GM08714 (cell line): ENCODE data around the gene LAMB1.

Source experiments
- H3K4me3 ChIP-seq: fragments of 200-500 bp; sonication (Bioruptor generic); 2 replicates; pipeline ENCODE4 v1.5.1; 2014; ENCODE audit warnings: mild to moderate bottlenecking, low read length, inconsistent platforms
- ZNF274 ChIP-seq: IDR thresholded peaks from 2 replicates; pipeline ENCODE4 v1.6.1; 2012; ENCODE audit warnings: mild to moderate bottlenecking, low read depth, low read length

Gene LAMB1

DNA sequence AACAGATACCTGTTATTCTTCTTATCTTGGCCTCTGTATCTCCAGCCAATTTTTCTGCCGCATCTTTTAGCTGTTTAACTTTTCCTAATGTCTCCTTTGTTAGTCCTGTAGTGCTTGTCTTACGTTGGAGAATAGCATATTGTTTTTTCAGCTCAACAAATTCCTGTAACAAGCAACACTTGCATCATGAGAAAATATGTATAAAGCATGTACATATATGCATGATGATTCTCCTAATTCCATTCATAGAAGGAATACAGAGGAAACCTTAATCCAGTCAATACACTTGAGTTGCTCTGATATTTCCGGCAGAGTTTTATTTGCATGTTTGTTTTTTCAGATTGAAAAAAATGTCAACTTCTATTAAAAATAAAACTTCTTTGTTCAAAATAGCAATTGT, 26.1 kb upstream of the LAMB1 start:
- no peak for TF ChIP-seq ZNF274
- H3K4me3 ChIP-seq, result no peak overlapping the region

DNA sequence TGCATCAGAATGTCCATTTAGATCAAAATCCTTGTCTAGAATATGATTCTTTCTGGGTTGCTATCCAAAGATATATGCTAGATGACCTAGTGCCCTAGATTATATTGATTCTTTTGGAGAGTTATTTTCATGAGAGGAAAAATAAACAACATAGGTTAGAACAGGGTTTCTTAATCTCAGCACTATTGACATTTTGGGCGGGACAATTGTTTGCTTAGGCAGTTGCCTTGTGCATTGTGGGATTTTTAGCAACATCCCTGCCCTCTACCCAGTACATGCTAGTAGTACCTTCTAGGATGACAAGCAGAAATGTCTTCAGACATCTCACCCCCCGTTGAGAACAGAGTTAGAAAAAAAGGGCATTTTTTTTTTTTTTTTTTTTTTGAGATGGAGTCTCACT, 25.1 kb upstream of the LAMB1 start:
- no peak for TF ChIP-seq ZNF274

DNA sequence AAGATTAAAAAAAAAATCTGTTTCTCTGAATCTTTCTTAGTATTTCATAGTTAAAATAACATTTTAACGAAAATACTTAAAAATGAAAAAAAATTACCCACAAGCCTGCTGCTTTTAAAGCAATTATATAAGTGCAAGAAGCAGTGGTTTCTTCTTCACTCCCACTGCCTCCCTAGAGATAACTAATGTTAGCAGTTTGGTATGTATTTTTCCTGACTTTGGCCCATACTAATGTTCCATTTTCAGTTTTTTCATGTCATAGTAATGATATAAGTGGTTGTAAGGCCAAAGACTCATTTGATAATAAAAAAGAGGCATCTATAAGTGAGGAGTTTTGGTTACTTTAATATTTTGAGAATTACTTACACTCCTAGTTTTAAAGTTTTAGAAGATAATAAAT, 24.3 kb upstream of the LAMB1 start:
- H3K4me3 ChIP-seq, result no peak overlapping the region
- no peak for TF ChIP-seq ZNF274

More for the DNA sequence above, 25.1 kb upstream of the LAMB1 start:
- H3K4me3 ChIP-seq, result no peak overlapping the region

DNA sequence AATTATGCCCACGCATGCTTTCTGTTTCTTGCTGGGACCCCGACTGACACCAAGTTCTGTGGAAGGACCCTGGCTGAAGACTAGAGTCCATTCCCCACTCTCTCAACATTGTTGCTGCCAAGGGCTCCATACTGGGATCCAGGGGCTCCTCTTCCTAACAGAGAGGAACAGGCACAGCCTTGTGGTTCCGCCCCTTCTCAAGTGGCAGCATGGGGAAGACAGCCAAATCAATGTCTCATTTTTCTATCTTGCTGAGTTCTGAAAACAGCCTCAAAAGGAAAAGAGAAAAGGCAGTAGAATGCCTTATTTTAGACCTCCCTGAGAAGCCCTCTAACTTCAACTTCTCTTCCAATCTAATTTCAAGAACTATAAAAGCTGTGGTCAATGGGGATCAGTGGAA, 23.7 kb upstream of the LAMB1 start:
- H3K4me3 ChIP-seq, result no peak overlapping the region
- no peak for TF ChIP-seq ZNF274

DNA sequence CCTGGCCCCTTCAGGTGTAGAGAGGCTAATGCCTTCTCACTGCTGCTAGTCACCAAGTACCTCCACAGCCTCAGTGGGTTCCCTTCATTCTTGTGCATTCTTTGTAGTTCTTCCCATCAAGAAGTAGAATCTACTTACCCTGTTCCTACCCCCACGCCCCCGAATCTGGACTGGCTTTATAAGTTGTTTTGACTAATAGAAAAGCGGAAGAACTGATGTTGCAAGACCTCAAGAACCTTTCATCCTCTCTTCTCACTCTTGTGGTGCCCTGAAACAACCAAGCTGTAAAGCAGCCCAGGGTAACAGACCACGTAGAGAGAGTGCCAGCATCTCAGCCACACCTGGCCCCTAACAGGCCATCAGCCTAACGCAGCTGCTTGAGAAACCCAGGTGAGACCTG, 23.2 kb upstream of the LAMB1 start:
- no peak overlapping the region for H3K4me3 ChIP-seq
- TF ChIP-seq ZNF274, result no peak

DNA sequence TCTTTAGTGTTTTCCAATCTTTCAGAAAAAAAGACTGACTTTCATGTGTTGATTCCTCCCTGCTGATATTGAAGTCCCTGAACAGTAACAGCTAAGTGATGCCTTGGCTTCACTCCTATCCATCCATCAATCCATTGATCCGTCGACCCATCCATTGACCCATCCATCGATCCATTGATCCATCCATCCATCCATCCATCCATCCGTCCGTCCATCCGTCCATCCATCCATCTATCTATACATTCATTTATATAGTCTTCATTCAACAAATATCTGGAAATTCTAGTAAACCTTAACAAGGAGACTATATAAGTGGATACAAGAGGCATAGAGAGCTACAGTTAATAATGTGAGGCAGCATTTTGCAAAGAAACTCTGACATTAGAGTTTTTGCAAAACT, 21.6 kb upstream of the LAMB1 start:
- no peak for TF ChIP-seq ZNF274
- H3K4me3 ChIP-seq, result no peak overlapping the region

DNA sequence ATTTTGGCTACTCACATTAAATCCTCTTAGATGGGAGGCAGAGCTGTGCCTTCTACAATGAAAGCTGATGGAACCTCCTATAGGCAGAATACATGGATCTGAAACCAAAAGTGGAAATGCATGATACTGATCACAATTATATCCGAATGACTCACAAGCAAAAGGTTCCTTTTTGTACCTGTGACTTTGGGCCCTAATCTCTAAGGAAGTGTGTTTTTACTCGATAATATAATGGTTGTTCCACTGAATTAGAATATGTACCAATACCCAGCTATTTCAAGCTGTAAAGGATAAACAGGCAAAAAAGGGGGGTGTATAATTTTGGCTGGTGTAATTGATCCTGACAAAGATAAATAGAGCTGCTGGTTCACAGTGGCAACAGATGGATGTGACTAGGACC, 17.6 kb upstream of the LAMB1 start:
- H3K4me3 ChIP-seq, result no peak overlapping the region
- TF ChIP-seq ZNF274, result no peak

DNA sequence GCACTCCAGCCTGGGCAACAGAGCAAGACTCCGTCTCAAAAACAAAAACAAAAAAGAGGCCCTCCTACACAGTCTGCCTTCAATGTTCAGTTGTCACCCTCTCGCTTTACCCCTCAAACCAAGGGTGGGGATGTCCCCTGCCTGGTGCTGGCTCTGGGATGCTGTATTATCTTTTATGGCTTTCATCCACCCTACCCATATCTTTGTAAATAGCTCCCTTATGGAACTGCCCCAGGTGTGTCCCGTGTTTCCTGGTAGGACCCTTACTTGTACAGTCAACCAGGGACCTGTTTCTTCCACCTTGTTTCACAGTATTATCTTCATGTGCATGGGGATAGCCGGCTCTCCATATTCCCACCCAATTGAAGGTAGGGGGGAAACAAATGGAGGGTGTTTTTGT, 15.7 kb upstream of the LAMB1 start:
- H3K4me3 ChIP-seq, result no peak overlapping the region
- no peak for TF ChIP-seq ZNF274

DNA sequence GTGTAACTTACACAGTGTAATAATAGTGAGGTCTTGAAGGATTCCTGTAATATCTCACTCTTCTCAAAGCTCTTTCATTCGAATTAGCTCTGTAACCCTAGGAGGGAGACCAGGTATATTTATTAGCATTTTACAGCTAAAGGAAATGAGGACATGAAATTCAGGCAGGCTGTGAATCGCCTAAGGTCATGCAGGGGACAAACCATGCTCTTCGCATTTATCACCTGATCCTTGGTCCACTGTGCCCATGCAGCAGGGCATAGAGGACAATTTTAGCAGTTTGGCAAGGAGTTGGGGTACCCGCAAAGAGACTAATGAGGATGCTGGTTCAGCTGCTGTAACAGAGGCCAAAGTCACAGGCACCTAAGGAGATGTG, 14.8 kb upstream of the LAMB1 start:
- no peak for TF ChIP-seq ZNF274
- H3K4me3 ChIP-seq, result no peak overlapping the region

DNA sequence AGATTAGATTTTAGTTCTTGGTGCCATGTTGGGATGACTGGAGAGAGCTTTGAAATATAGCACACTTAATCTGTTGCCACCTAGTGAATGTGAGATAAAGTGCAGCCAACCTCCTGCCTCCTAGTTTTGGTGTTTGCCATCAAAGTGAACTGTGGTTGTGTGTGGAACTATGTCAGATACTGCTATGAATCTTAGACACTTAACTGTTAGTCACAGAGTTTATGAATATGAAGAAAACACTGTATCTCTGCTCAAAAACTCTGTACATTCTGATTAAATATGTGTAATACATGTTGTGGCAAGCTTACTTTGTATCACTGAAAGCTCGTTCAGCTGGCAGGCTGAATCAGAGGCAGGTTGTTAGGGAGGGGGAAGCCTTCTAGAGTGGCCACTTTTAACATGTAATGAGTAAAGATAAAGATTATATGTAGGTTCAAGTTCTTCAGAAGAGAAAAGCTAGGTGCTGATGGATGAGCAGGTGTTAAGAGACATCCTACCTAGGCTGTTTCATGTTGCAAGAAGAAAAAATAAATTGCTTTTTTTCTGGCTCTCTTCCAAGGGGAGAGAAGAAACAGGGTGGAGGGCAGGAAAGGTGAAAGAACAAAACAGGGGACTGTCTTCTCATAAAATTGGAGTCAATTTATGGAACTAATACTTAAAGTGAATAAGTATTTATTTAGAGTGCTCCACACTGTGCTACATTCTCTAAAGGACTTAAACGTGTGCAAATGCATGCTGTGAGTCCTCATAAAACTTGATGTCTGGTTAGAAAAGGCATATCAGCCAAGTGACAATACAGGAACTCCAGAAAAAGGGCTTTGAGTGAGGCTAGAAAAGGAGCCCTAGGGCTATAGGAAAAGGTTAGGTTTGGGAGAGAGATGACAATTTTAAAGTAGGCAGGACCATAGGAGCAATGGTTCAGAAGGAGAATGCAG, 14.1 kb upstream of the LAMB1 start:
- no peak for TF ChIP-seq ZNF274
- no peak overlapping the region for H3K4me3 ChIP-seq

DNA sequence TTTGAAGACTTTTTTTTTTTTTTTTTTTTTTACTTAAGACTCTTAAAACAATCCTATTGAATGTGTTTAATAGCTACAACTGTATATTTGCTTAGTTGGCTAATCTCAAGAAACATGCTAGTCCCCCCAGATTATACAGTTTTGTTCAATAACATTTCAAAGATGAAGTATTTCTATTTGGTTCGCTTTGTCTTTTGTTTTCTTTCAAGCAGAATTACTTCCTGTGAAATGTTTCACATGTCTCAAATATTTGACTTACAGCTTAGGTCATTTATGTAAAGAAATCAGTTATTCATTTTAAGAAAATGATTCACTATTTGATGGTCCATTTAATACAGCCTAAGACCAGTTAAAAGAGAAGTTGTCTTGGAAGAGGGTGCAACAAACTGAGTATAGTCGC, 12.8 kb upstream of the LAMB1 start:
- no peak for TF ChIP-seq ZNF274

DNA sequence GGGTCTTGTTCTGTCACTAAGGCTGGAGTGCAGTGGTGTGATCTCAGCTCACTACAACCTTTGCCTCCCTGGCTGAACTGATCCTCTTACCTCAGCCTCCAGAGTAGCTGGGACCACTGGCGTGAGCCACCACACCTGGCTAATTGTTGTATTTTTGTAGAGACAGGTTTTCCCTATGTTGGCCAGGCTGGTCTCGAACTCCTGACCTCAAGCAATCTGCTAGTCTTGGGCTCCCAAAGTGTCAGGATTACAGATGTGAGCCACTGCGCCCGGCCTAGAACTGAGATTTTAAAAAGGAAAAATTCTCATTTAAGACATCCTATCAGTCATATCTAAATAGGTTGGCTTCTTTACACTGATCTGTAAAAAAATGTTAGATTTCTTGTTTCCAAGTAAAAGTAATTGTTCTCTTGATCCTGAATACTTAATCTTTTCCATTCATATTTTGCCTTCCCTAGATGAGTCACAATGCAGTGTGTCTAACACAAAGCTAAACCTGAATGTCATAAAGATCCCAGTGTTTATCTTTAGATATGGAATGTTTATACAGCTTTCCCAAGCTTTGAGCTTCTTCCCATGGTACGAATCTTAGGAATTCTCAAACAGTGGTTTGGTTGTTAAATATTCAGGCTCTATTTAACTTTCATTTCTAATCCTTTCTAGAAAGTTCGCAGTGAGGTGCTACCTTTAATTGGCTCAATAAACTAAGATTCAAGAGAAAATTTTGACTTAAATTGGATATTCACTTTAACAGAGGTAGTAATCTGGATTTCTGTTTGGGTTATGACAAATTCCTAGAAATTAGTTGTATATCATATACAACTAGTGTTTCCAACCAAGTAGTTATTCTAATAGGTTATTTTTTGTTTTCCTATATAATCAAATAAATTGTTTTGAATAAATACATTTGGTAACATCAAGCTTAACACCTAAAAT, 12.1 kb upstream of the LAMB1 start:
- no peak overlapping the region for H3K4me3 ChIP-seq
- TF ChIP-seq ZNF274, result no peak

More for the DNA sequence above, 12.8 kb upstream of the LAMB1 start:
- no peak overlapping the region for H3K4me3 ChIP-seq

DNA sequence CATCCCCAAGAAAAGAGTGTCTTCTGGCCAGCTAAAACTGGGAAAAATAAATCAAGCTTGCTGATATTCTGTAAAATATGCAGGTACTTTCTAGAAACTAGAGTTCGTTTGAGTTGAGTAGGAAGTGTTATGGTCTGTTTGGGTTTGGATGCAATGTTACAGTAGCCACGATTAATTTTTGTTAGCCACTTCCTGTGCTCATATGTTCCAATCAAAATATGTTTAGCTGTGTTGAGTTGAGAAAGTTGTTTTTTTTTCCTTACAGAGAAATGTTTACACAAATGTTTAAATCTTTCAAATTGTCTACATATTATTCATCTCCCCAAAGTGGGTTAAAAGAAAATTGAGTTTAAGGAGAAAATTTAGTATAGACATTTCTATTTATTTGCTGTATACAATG, 11.3 kb upstream of the LAMB1 start:
- TF ChIP-seq ZNF274, result no peak
- H3K4me3 ChIP-seq, result no peak overlapping the region

DNA sequence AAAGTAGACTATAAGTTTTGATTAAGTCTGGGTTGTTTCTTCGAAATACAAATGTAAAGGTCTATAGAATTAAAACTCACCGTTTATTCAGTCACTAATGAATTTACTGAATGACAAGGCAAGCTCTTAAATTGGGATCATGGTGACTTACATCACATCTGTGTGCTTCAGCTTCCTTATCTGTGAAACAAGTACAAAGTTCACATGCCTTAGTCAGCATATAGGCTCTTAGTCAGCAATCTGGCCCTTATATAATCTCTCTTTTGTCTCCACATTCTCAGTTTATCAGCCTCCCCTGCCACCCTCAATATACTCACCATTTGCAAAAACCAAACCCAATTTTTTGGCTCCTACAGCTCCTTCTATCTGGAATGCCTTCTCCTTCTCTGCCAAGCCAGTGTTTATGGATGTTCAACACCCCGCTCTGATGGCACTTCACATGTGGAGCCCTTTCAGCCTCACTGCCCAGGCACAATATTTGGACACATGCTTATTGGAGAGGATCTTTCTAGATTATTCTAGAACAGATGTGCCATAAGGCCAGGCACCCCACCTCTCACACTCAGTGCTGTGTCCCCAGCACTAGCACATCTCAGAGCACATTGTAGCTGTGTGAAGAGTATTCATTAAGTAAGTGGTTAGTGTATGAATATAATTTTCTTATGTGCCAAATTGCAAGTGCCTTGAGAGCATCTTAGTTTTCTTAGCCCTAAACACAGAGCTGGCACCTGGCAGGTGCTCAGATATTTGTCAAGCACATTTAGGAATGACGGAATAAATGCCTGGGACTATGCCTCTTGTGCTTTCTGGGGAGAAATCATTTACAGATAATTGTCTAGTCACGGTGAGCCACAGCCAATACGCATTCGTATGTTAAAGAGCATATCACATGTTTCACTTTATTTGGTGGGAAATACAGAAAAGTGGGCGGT, 9.8 kb upstream of the LAMB1 start:
- TF ChIP-seq ZNF274, result no peak

More for the DNA sequence above, 9.8 kb upstream of the LAMB1 start:
- no peak overlapping the region for H3K4me3 ChIP-seq
